CD8-positive, alpha-beta memory T cell (primary cell): ENCODE measurements around the gene METTL26. TPM values are rescaled to one million over a fixed set of nuclear protein-coding genes. Genes with fewer than 3 reads are reported as not detected.
A peak's percentile ranks its signal among the peaks of the same experiment; 100 is the strongest.

ENCODE experiments used
- CTCF ChIA-PET: fragments of 350-600 bp; sonication (Branson Sonifier 250); formaldehyde crosslinking; loops from one replicate; lab custom pipeline; 2021; ENCODE audit warnings: antibody characterized with exemption; lab: Charles Lee
- POLR2A ChIA-PET: fragments of 350-600 bp; sonication (Branson Sonifier 250); formaldehyde crosslinking; loops from one replicate; lab custom pipeline; 2021; ENCODE audit warnings: antibody characterized with exemption; lab: Charles Lee
- DNase-seq, 5 donors: peaks; one replicate each; pipeline versions ENCODE4 v3.0.0 to v3.0.0-alpha.2; 2020 to 2022; ENCODE audit warnings: mixed read lengths in 1 of 5
- H3K27ac ChIP-seq: one replicate; pipeline ENCODE4 v1.7.0; 2013; ENCODE audit warnings: low read depth, mild to moderate bottlenecking, low read length, moderate library complexity
- H3K27me3 ChIP-seq: 2 replicates; pipeline ENCODE4 v1.7.0; 2013; ENCODE audit warnings: low read length, mild to moderate bottlenecking; ENCODE audit not compliant: insufficient read depth, poor library complexity, severe bottlenecking
- H3K36me3 ChIP-seq: 2 replicates; pipeline ENCODE4 v1.7.0; 2013; ENCODE audit warnings: mild to moderate bottlenecking, low read length, moderate library complexity; ENCODE audit not compliant: insufficient read depth
- H3K4me1 ChIP-seq: 2 replicates; pipeline ENCODE4 v1.7.0; 2013; ENCODE audit warnings: mild to moderate bottlenecking, low read length, moderate library complexity; ENCODE audit not compliant: insufficient read depth
- H3K4me3 ChIP-seq: 2 replicates; pipeline ENCODE4 v1.7.0; 2013; ENCODE audit warnings: mild to moderate bottlenecking, low read length
- H3K9me3 ChIP-seq: 2 replicates; pipeline ENCODE4 v1.7.0; 2013; ENCODE audit warnings: mild to moderate bottlenecking, low read length
- H3K27ac Mint-ChIP-seq, 8 donors: one replicate each; pipeline ENCODE4 v1.8.0; 2020 to 2021; ENCODE audit warnings: mixed read lengths in 8 of 8, mild to moderate bottlenecking in 6 of 8, inconsistent platforms in 3 of 8, moderate library complexity in 3 of 8
- H3K27me3 Mint-ChIP-seq, 2 donors: one replicate each; pipeline ENCODE4 v1.8.0; 2020 to 2021; ENCODE audit warnings: mixed read lengths in 2 of 2, mild to moderate bottlenecking in 1 of 2, moderate library complexity in 1 of 2
- H3K36me3 Mint-ChIP-seq, 3 donors: one replicate each; pipeline ENCODE4 v1.8.0; 2020 to 2021; ENCODE audit warnings: mixed read lengths in 3 of 3, inconsistent platforms in 1 of 3, mild to moderate bottlenecking in 1 of 3
- H3K4me1 Mint-ChIP-seq, 3 donors: one replicate each; pipeline ENCODE4 v1.8.0; 2020 to 2021; ENCODE audit warnings: mixed read lengths in 3 of 3, inconsistent platforms in 1 of 3, mild to moderate bottlenecking in 1 of 3
- H3K4me3 Mint-ChIP-seq, 7 donors: one replicate each; pipeline ENCODE4 v1.8.0; 2020 to 2021; ENCODE audit warnings: mixed read lengths in 7 of 7, mild to moderate bottlenecking in 6 of 7, moderate library complexity in 4 of 7, inconsistent platforms in 2 of 7
- H3K9me3 Mint-ChIP-seq, 5 donors: one replicate each; pipeline ENCODE4 v1.8.0; 2020 to 2022; ENCODE audit warnings: mixed read lengths in 5 of 5, mild to moderate bottlenecking in 3 of 5, moderate library complexity in 2 of 5, inconsistent platforms in 1 of 5
- polyA plus RNA-seq: library from polyadenylated mRNA; unstranded; fragments of 300-500 nt; fragmentation: Illumina TruSeq; gene quantifications from one replicate; pipeline ENCODE4 v1.2.3, GENCODE V29; 2021
- total RNA-seq, 2 experiments: library from RNA; stranded (reverse); gene quantifications; one replicate each; pipeline ENCODE4 v1.2.3, GENCODE V29; 2021

Gene METTL26
- total and polyA plus RNA-seq, 3 experiments from 2014 or later = 97.4 to 129 (median 129) TPM

- H3K36me3 ChIP-seq = peaks cover 4% of the 10 kb centered on the region
- peak overlapping the region; percentile 61 to 81 (median 77) for H3K4me3 Mint-ChIP-seq
- DNase-seq = no peak
- no peaks in the 10 kb centered on the region for H3K9me3 ChIP-seq
- no peaks in the 10 kb centered on the region for H3K27me3 Mint-ChIP-seq
- peaks cover 0 to 34% (median 0%) of the 10 kb centered on the region in 3 donors for H3K36me3 Mint-ChIP-seq
- POLR2A ChIA-PET = interaction anchor here (1.0 to 1.9 kb wide), 3 partner anchors 10 to 27 kb away, joined by 3 to 4 read pairs (median 4); no protein-coding TSS in a partner anchor
- CTCF ChIA-PET = interaction anchor here (0.9 to 2.0 kb wide), 4 partner anchors 13 to 26 kb away, joined by 3 to 8 read pairs (median 5); partner anchors contain the start of gene WDR90
- H3K4me1 Mint-ChIP-seq = peaks cover 4 to 19% (median 5%) of the 10 kb centered on the region in 3 donors
- H3K27me3 ChIP-seq = no peaks in the 10 kb centered on the region
- peak overlapping the region; percentile 68 for H3K4me3 ChIP-seq
- H3K9me3 Mint-ChIP-seq = no peaks in the 10 kb centered on the region
- H3K4me1 ChIP-seq = peaks cover 10% of the 10 kb centered on the region
- H3K27ac Mint-ChIP-seq = peak overlapping the region in 4 of 8 donors; percentile 62 to 78 (median 70)
- peak overlapping the region; percentile 67 for H3K27ac ChIP-seq
These were observed 32.5 kb upstream of the METTL26 start for GRCh38 chr16:668519-669171.

- peaks cover 4 to 19% (median 5%) of the 10 kb centered on the region in 3 donors for H3K4me1 Mint-ChIP-seq
- peak; percentile 83 to 91 (median 88) for DNase-seq
- Histone ChIP-seq H3K9me3 (no peaks in the 10 kb centered on the region), H3K27me3 (no peaks in the 10 kb centered on the region), H3K4me1 (peaks cover 10% of the 10 kb centered on the region), H3K36me3 (peaks cover 4% of the 10 kb centered on the region), H3K4me3 (peak within 1 kb of the TSS; percentile 68), H3K27ac (peak within 1 kb of the TSS; percentile 67)
- peak within 1 kb of the TSS; percentile 77 to 90 (median 80) for H3K4me3 Mint-ChIP-seq
- no peaks in the 10 kb centered on the region for H3K9me3 Mint-ChIP-seq
- CTCF ChIA-PET = interaction anchor here (0.6 to 2.0 kb wide), 8 partner anchors 11 to 732 kb away, joined by 3 to 8 read pairs (median 4); partner anchors contain the start of gene WDR90
- H3K27me3 Mint-ChIP-seq = no peaks in the 10 kb centered on the region
- peaks cover 0 to 28% (median 0%) of the 10 kb centered on the region in 3 donors for H3K36me3 Mint-ChIP-seq
- POLR2A ChIA-PET = interaction anchor here (0.9 to 1.9 kb wide), 6 partner anchors 10 to 28 kb away, joined by 3 to 4 read pairs (median 4); partner anchors contain the start of genes STUB1, WDR24 and WDR90
- H3K27ac Mint-ChIP-seq = peak within 1 kb of the TSS; percentile 75 to 98 (median 86)
These were observed 31.8 kb upstream of the METTL26 start, which contains the start of gene RHOT2 for GRCh38 chr16:667780-668518. Gene RHOT2, plus strand, starts transcription at chr16:668132. Its CDS starts 68 bp downstream, at chr16:668200.

GRCh38 chr16:667113-667779 is 31.1 kb upstream of the METTL26 start:
- H3K4me1 ChIP-seq = peaks cover 10% of the 10 kb centered on the region
- peak overlapping the region; percentile 75 to 98 (median 86) for H3K27ac Mint-ChIP-seq
- H3K4me3 Mint-ChIP-seq = peak overlapping the region; percentile 77 to 90 (median 80)
- no peak for DNase-seq
- ChIA-PET CTCF (interaction anchor here (0.6 to 2.0 kb wide), 8 partner anchors 10 to 733 kb away, joined by 3 to 8 read pairs (median 4); partner anchors contain the start of gene WDR90), POLR2A (interaction anchor here (0.9 to 1.8 kb wide), 5 partner anchors 13 to 29 kb away, joined by 3 to 4 read pairs (median 3); partner anchors contain the start of genes STUB1, WDR24 and WDR90)
- H3K4me1 Mint-ChIP-seq = peaks cover 4 to 19% (median 5%) of the 10 kb centered on the region in 3 donors
- H3K36me3 Mint-ChIP-seq = peaks cover 0 to 23% (median 0%) of the 10 kb centered on the region in 3 donors
- no peaks in the 10 kb centered on the region for H3K27me3 ChIP-seq
- peaks cover 4% of the 10 kb centered on the region for H3K36me3 ChIP-seq
- peak overlapping the region; percentile 68 for H3K4me3 ChIP-seq
- H3K9me3 Mint-ChIP-seq = no peaks in the 10 kb centered on the region
- H3K27ac ChIP-seq = peak overlapping the region; percentile 67
- H3K9me3 ChIP-seq = no peaks in the 10 kb centered on the region
- no peaks in the 10 kb centered on the region for H3K27me3 Mint-ChIP-seq

- H3K4me3 ChIP-seq = no peak overlapping the region
- peaks cover 10% of the 10 kb centered on the region for H3K4me1 ChIP-seq
- ChIA-PET CTCF (interaction anchor here (1.0 to 2.0 kb wide), 3 partner anchors 15 to 29 kb away, joined by 3 to 8 read pairs (median 6); no protein-coding TSS in a partner anchor), POLR2A (no interaction called here)
- no peak for DNase-seq
- H3K36me3 ChIP-seq = no peaks in the 10 kb centered on the region
- no peak overlapping the region for H3K4me3 Mint-ChIP-seq
- no peaks in the 10 kb centered on the region for H3K27me3 Mint-ChIP-seq
- H3K9me3 ChIP-seq = no peaks in the 10 kb centered on the region
- peaks cover 4 to 19% (median 5%) of the 10 kb centered on the region in 3 donors for H3K4me1 Mint-ChIP-seq
- no peak overlapping the region for H3K27ac ChIP-seq
- peaks cover 0 to 17% (median 0%) of the 10 kb centered on the region in 3 donors for H3K36me3 Mint-ChIP-seq
- H3K27ac Mint-ChIP-seq = no peak overlapping the region
- H3K9me3 Mint-ChIP-seq = no peaks in the 10 kb centered on the region
- H3K27me3 ChIP-seq = no peaks in the 10 kb centered on the region
These were observed 30.5 kb upstream of the METTL26 start for GRCh38 chr16:666572-666971.

- no peak overlapping the region for H3K4me3 ChIP-seq
- H3K4me1 ChIP-seq = peaks cover 7% of the 10 kb centered on the region
- Mint-ChIP-seq H3K27ac (no peak overlapping the region), H3K9me3 (no peaks in the 10 kb centered on the region), H3K27me3 (no peaks in the 10 kb centered on the region), H3K4me3 (no peak overlapping the region), H3K4me1 (peaks cover 2 to 8% (median 4%) of the 10 kb centered on the region in 3 donors), H3K36me3 (no peaks in the 10 kb centered on the region)
- POLR2A ChIA-PET = interaction anchor here (0.8 kb wide), 1 partner anchor 13 kb away, joined by 3 read pairs; the partner anchor contains the start of gene WDR90
- no peak overlapping the region for H3K27ac ChIP-seq
- CTCF ChIA-PET = no interaction called here
- no peak for DNase-seq
- no peaks in the 10 kb centered on the region for H3K9me3 ChIP-seq
- H3K27me3 ChIP-seq = no peaks in the 10 kb centered on the region
- no peaks in the 10 kb centered on the region for H3K36me3 ChIP-seq
These were observed 26.5 kb upstream of the METTL26 start for GRCh38 chr16:662597-662996.

GRCh38 chr16:662095-662494 is 26.0 kb upstream of the METTL26 start:
- Mint-ChIP-seq H3K27me3 (no peaks in the 10 kb centered on the region), H3K4me1 (peaks cover 0 to 3% (median 2%) of the 10 kb centered on the region in 3 donors), H3K9me3 (no peaks in the 10 kb centered on the region), H3K4me3 (no peak overlapping the region), H3K27ac (no peak overlapping the region), H3K36me3 (no peaks in the 10 kb centered on the region)
- no peak overlapping the region for H3K27ac ChIP-seq
- POLR2A ChIA-PET = interaction anchor here (0.8 kb wide), 1 partner anchor 13 kb away, joined by 3 read pairs; the partner anchor contains the start of gene WDR90
- H3K27me3 ChIP-seq = no peaks in the 10 kb centered on the region
- CTCF ChIA-PET = interaction anchor here (0.8 kb wide), 1 partner anchor 14 kb away, joined by 3 read pairs; no protein-coding TSS in a partner anchor
- H3K4me3 ChIP-seq = no peak overlapping the region
- no peaks in the 10 kb centered on the region for H3K9me3 ChIP-seq
- H3K4me1 ChIP-seq = peaks cover 2% of the 10 kb centered on the region
- H3K36me3 ChIP-seq = no peaks in the 10 kb centered on the region
- no peak for DNase-seq

- no peaks in the 10 kb centered on the region for H3K9me3 ChIP-seq
- no peak for DNase-seq
- H3K36me3 Mint-ChIP-seq = no peaks in the 10 kb centered on the region
- H3K4me1 Mint-ChIP-seq = peaks cover 0 to 2% (median 0%) of the 10 kb centered on the region in 3 donors
- H3K9me3 Mint-ChIP-seq = no peaks in the 10 kb centered on the region
- ChIA-PET CTCF (interaction anchor here (0.8 kb wide), 1 partner anchor 15 kb away, joined by 3 read pairs; no protein-coding TSS in a partner anchor), POLR2A (no interaction called here)
- H3K36me3 ChIP-seq = no peaks in the 10 kb centered on the region
- H3K27me3 Mint-ChIP-seq = no peaks in the 10 kb centered on the region
- no peak overlapping the region for H3K27ac ChIP-seq
- H3K4me1 ChIP-seq = no peaks in the 10 kb centered on the region
- no peak overlapping the region for H3K4me3 ChIP-seq
- no peaks in the 10 kb centered on the region for H3K27me3 ChIP-seq
- H3K27ac Mint-ChIP-seq = no peak overlapping the region
- no peak overlapping the region for H3K4me3 Mint-ChIP-seq
These were observed 25.2 kb upstream of the METTL26 start for GRCh38 chr16:661184-661821.
